ENCODE measurements around the gene GPR135. TPM values are rescaled to one million over a fixed set of nuclear protein-coding genes. Genes with fewer than 3 reads are reported as not detected.

GPR135 gene
- polyA plus RNA-seq, 1 of the 3 experiments (the other 2 are of a cell fraction): 2.1 TPM

DNA sequence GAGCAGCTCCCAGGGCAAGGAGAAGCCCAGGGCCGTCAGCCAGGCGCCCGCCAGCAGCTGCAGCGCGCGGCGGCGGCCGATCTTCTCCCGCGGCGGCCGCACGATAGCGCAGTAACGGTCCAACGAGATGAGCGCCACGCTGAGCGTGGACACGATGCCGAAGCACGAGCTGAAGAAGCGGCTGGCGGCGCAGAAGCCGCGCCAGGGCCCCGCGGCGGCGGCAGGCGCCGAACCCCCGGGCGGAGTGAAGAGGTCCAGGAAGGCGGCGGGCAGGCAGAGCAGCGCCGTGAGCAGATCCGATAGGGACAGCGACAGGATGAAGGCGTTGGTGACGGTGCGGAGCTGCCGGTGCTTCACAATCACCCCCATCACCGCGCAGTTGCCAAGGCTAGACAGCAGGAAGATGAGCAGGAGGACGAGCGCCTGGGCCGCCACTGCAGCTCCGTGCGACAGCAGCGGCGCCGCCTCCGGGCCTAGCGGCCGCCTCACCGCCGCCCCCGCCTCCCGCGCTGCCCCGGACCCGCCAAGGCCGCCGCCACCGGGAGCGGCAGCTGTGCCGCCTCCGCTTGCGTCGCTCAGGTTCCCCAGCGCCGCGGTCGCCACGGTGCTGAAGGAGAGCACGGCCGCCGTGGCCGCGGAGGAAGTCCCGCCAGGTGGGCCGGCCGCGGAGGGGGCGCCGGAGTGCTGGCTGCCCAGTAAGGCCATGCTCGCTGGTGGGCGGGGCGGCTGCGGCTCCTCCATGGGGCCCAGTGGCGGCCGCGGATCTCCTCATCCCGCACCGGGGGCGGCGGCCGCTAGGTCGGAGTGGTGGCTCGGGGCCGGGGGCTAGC lies 479 bp downstream of the GPR135 start:
- Histone ChIP-seq H3K36me3 (replicated peaks in 1 of 2; ENCODE audit: control insufficient read depth in 1 of 2, insufficient read depth in 2 of 2, low read length in 1 of 2) (peaks cover 47 to 54% of the 10 kb centered on the region in 2 experiments), H4K20me1 (ENCODE audit: insufficient read depth) (no peaks in the 10 kb centered on the region), H3K27ac (ENCODE audit: low read depth in 2 of 2, low read length in 1 of 2) (peak overlapping the region in 1 of 2 experiments; percentile 60; a peak in 2 of 4 replicates), H3K79me2 (ENCODE audit: insufficient read depth) (peaks cover 20% of the 10 kb centered on the region), H3K9me3 (no peaks in the 10 kb centered on the region), H3K27me3 (ENCODE audit: insufficient read depth) (no peaks in the 10 kb centered on the region), H3K9ac (peak overlapping the region; percentile 15; the same call in 1 of the 2 replicates), H3F3A (replicated peaks; ENCODE audit: insufficient read depth) (peaks cover 21% of the 10 kb centered on the region), H3K4me2 (peak overlapping the region; percentile 63), H3K9me2 (no peaks in the 10 kb centered on the region), H2AFZ (ENCODE audit: low read depth) (no peak overlapping the region; the same call in 1 of the 2 replicates), H3K4me3 (ENCODE audit: low read depth in 2 of 2, low read length in 1 of 2) (peak overlapping the region; percentile 37 to 51; a peak in 3 of 4 replicates), H3K4me1 (ENCODE audit: control insufficient read depth in 1 of 2, insufficient read depth in 2 of 2, low read depth in 1 of 2, low read length in 1 of 2) (peaks cover 9 to 13% of the 10 kb centered on the region in 2 experiments; a peak in 3 of 4 replicates)
- POLR2A ChIA-PET: interaction anchor here (1.7 kb wide), 1 partner anchor 19 kb away, joined by 17 read pairs; the partner anchor contains the start of genes JKAMP and L3HYPDH
- WGBS (ENCODE audit: low lambda C conversion rate): 39% methylated on average over 26 of the region's 105 CpGs
- CTCF ChIA-PET: interaction anchor here (0.8 to 5.6 kb wide), 11 partner anchors 10 to 341 kb away, joined by 3 to 27 read pairs (median 4); partner anchors contain the start of genes CCDC175, JKAMP and L3HYPDH
- DNase-seq: peak; percentile 86
- TF ChIP-seq MXI1 (IDR thresholded peaks at IDR 0.05; ENCODE audit: low read depth, low read length): no peak
- TF ChIP-seq, protein P1, sequence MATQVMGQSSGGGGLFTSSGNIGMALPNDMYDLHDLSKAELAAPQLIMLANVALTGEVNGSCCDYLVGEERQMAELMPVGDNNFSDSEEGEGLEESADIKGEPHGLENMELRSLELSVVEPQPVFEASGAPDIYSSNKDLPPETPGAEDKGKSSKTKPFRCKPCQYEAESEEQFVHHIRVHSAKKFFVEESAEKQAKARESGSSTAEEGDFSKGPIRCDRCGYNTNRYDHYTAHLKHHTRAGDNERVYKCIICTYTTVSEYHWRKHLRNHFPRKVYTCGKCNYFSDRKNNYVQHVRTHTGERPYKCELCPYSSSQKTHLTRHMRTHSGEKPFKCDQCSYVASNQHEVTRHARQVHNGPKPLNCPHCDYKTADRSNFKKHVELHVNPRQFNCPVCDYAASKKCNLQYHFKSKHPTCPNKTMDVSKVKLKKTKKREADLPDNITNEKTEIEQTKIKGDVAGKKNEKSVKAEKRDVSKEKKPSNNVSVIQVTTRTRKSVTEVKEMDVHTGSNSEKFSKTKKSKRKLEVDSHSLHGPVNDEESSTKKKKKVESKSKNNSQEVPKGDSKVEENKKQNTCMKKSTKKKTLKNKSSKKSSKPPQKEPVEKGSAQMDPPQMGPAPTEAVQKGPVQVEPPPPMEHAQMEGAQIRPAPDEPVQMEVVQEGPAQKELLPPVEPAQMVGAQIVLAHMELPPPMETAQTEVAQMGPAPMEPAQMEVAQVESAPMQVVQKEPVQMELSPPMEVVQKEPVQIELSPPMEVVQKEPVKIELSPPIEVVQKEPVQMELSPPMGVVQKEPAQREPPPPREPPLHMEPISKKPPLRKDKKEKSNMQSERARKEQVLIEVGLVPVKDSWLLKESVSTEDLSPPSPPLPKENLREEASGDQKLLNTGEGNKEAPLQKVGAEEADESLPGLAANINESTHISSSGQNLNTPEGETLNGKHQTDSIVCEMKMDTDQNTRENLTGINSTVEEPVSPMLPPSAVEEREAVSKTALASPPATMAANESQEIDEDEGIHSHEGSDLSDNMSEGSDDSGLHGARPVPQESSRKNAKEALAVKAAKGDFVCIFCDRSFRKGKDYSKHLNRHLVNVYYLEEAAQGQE (IDR thresholded peaks at IDR 0.05; ENCODE audit: low read depth, low read length): peak; percentile 70; the same call in 1 of the 2 replicates
- no peak for TF ChIP-seq TEAD4 (IDR thresholded peaks at IDR 0.05; ENCODE audit: borderline replicate concordance, insufficient read depth)

DNA sequence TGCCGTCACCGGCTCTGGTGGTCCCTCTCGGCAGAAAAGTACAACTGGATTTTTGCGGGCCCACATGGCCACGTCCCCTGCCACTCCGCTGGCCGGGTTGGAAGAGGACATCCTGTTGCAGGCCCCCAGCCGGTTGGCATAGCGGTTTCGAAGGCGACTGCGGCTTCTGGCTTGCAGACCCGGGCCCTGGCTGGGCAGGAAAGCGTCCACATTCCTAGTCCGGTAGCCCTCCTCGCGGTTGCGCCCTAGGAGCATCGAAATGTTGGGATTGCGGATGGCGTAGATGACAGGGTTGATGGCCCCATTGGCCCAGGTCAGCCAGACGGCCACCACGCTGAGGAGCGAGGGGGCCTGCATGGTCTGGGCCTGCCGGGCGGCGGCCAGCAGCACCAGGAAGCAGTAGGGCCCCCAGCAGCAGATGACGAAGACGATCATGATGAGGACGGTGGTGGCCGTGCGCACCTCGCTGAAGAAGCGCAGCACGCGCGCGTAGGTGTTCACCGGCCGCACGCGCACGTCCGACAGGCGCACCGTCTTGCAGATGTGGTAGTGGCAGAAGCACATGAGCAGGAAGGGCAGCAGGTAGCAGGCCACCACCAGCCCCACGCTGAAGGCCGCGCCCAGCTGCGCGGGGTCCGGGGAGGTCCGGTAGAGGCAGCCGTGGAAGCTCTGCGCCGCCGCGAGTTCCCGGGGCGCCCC lies 1.2 kb downstream of the GPR135 start:
- no peak overlapping the region for H3K27ac ChIP-seq (ENCODE audit: low read depth in 2 of 2, low read length in 1 of 2)
- WGBS (ENCODE audit: low lambda C conversion rate): 95% methylated on average over 42 of the region's 60 CpGs
- H3K9ac ChIP-seq: no peak overlapping the region
- H3K27me3 ChIP-seq (ENCODE audit: insufficient read depth): no peaks in the 10 kb centered on the region
- H3K4me3 ChIP-seq (ENCODE audit: low read depth in 2 of 2, low read length in 1 of 2): peak overlapping the region in 1 of 2 experiments; percentile 51; a peak in 2 of 4 replicates
- peaks cover 21% of the 10 kb centered on the region for H3F3A ChIP-seq (replicated peaks; ENCODE audit: insufficient read depth)
- no peak for DNase-seq
- H4K20me1 ChIP-seq (ENCODE audit: insufficient read depth): no peaks in the 10 kb centered on the region
- ChIA-PET POLR2A (interaction anchor here (1.7 kb wide), 1 partner anchor 20 kb away, joined by 17 read pairs; the partner anchor contains the start of genes JKAMP and L3HYPDH), CTCF (interaction anchor here (0.8 to 5.6 kb wide), 9 partner anchors 14 to 339 kb away, joined by 3 to 27 read pairs (median 4); partner anchors contain the start of genes CCDC175, JKAMP and L3HYPDH)
- peaks cover 9 to 13% of the 10 kb centered on the region in 2 experiments; a peak in 3 of 4 replicates for H3K4me1 ChIP-seq (ENCODE audit: control insufficient read depth in 1 of 2, insufficient read depth in 2 of 2, low read depth in 1 of 2, low read length in 1 of 2)
- H3K9me3 ChIP-seq: no peaks in the 10 kb centered on the region
- no peak overlapping the region for H2AFZ ChIP-seq (ENCODE audit: low read depth)
- no peaks in the 10 kb centered on the region for H3K9me2 ChIP-seq
- peaks cover 18% of the 10 kb centered on the region for H3K79me2 ChIP-seq (ENCODE audit: insufficient read depth)
- H3K36me3 ChIP-seq (replicated peaks in 1 of 2; ENCODE audit: control insufficient read depth in 1 of 2, insufficient read depth in 2 of 2, low read length in 1 of 2): peaks cover 48 to 58% of the 10 kb centered on the region in 2 experiments
- peak overlapping the region; percentile 63 for H3K4me2 ChIP-seq
- no peak for TF ChIP-seq ELF1 (IDR thresholded peaks at IDR 0.05)
- TF ChIP-seq JUND (IDR thresholded peaks at IDR 0.05): no peak
- TF ChIP-seq RFX5 (IDR thresholded peaks at IDR 0.05; ENCODE audit: low read length): no peak
- TF ChIP-seq, protein P2, sequence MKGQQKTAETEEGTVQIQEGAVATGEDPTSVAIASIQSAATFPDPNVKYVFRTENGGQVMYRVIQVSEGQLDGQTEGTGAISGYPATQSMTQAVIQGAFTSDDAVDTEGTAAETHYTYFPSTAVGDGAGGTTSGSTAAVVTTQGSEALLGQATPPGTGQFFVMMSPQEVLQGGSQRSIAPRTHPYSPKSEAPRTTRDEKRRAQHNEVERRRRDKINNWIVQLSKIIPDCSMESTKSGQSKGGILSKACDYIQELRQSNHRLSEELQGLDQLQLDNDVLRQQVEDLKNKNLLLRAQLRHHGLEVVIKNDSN (IDR thresholded peaks at IDR 0.05; ENCODE audit: borderline replicate concordance, low read depth): no peak
- TF ChIP-seq CHD2 (IDR thresholded peaks at IDR 0.05; ENCODE audit: low read length, partially characterized antibody): no peak
- TF ChIP-seq, protein P3, sequence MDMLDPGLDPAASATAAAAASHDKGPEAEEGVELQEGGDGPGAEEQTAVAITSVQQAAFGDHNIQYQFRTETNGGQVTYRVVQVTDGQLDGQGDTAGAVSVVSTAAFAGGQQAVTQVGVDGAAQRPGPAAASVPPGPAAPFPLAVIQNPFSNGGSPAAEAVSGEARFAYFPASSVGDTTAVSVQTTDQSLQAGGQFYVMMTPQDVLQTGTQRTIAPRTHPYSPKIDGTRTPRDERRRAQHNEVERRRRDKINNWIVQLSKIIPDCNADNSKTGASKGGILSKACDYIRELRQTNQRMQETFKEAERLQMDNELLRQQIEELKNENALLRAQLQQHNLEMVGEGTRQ (IDR thresholded peaks at IDR 0.05; ENCODE audit: borderline replicate concordance, low read depth, low read length): no peak
- no peak for TF ChIP-seq POLR2AphosphoS5 (IDR thresholded peaks at IDR 0.05; ENCODE audit: low read depth, low read length)
- TF ChIP-seq, protein P1 (IDR thresholded peaks at IDR 0.05; ENCODE audit: low read depth, low read length): no peak
- TF ChIP-seq, protein P4, sequence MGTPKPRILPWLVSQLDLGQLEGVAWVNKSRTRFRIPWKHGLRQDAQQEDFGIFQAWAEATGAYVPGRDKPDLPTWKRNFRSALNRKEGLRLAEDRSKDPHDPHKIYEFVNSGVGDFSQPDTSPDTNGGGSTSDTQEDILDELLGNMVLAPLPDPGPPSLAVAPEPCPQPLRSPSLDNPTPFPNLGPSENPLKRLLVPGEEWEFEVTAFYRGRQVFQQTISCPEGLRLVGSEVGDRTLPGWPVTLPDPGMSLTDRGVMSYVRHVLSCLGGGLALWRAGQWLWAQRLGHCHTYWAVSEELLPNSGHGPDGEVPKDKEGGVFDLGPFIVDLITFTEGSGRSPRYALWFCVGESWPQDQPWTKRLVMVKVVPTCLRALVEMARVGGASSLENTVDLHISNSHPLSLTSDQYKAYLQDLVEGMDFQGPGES (IDR thresholded peaks at IDR 0.05; ENCODE audit: low read depth, low read length): no peak

Data from SK-N-SH (cell line).